GM23248 (cell line): ENCODE measurements around the gene ZNF45. TPM values are rescaled to one million over a fixed set of nuclear protein-coding genes. Genes with fewer than 3 reads are reported as not detected.

Experiments
- DNase-seq: peaks from one replicate; pipeline ENCODE4 v3.0.0-alpha.2; 2015
- H2AFZ ChIP-seq: fragments of 200-600 bp; sonication (generic); 2 replicates; pipeline ENCODE4 v1.6.1; 2016; ENCODE audit warnings: antibody characterized with exemption
- H3F3A ChIP-seq: fragments of 200-600 bp; sonication (generic); 2 replicates; pipeline ENCODE4 v1.6.1; 2016; ENCODE audit warnings: mild to moderate bottlenecking, antibody characterized with exemption, mixed run types; ENCODE audit not compliant: insufficient read depth
- H3K27ac ChIP-seq: fragments of 200-600 bp; sonication (generic); 2 replicates; pipeline ENCODE4 v1.5.1; 2016; ENCODE audit warnings: mild to moderate bottlenecking
- H3K27me3 ChIP-seq: fragments of 200-600 bp; sonication (generic); replicated peaks from 2 replicates; pipeline ENCODE4 v1.6.1; 2016; ENCODE audit warnings: mild to moderate bottlenecking; ENCODE audit not compliant: insufficient read depth
- H3K36me3 ChIP-seq: fragments of 200-600 bp; sonication (generic); 2 replicates; pipeline ENCODE4 v1.6.1; 2016; ENCODE audit warnings: low read depth, mild to moderate bottlenecking
- H3K4me1 ChIP-seq: fragments of 200-600 bp; sonication (generic); 2 replicates; pipeline ENCODE4 v1.6.1; 2016; ENCODE audit warnings: mild to moderate bottlenecking; ENCODE audit not compliant: insufficient read depth
- H3K4me2 ChIP-seq: fragments of 200-600 bp; sonication (generic); one replicate; pipeline ENCODE4 v1.6.1; 2016; ENCODE audit warnings: mild to moderate bottlenecking; ENCODE audit not compliant: unreplicated experiment
- H3K4me3 ChIP-seq: fragments of 200-600 bp; sonication (generic); 2 replicates; pipeline ENCODE4 v1.5.1; 2016; ENCODE audit warnings: mild to moderate bottlenecking
- H3K79me2 ChIP-seq: fragments of 200-600 bp; sonication (generic); 2 replicates; pipeline ENCODE4 v1.6.1; 2016; ENCODE audit warnings: mild to moderate bottlenecking; ENCODE audit not compliant: insufficient read depth
- H3K9ac ChIP-seq: fragments of 200-600 bp; sonication (generic); 2 replicates; pipeline ENCODE4 v1.6.1; 2016; ENCODE audit warnings: mild to moderate bottlenecking
- H3K9me2 ChIP-seq: fragments of 200-600 bp; sonication (generic); 2 replicates; pipeline ENCODE4 v1.6.1; 2016; ENCODE audit warnings: mixed run types, mild to moderate bottlenecking, moderate library complexity; ENCODE audit not compliant: insufficient read depth
- H3K9me3 ChIP-seq: fragments of 200-600 bp; sonication (generic); one replicate; pipeline ENCODE4 v1.6.1; 2017; ENCODE audit warnings: low read depth
- H4K20me1 ChIP-seq: fragments of 200-600 bp; sonication (generic); 2 replicates; pipeline ENCODE4 v1.6.0; 2016; ENCODE audit not compliant: insufficient read depth
- EZH2 ChIP-seq: fragments of 200-600 bp; sonication (generic); IDR thresholded peaks from 2 replicates; pipeline ENCODE4 v1.6.1; 2018; ENCODE audit warnings: antibody characterized with exemption, mild to moderate bottlenecking; ENCODE audit not compliant: insufficient read depth, poor library complexity, severe bottlenecking
- EZH2phosphoT487 ChIP-seq: fragments of 200-600 bp; sonication (generic); IDR thresholded peaks from 2 replicates; pipeline ENCODE4 v1.6.1; 2018; ENCODE audit warnings: antibody characterized with exemption, moderate library complexity, mild to moderate bottlenecking, low read depth; ENCODE audit not compliant: insufficient read depth
- WGBS, 2 experiments: methylation state at CpG; one replicate each; pipeline ENCODE4 v1.1.6; 2015 to 2017; ENCODE audit warnings: low lambda C conversion rate in 2 of 2, low coverage in 1 of 2; ENCODE audit errors: missing lambda C conversion rate in 2 of 2; 5-methylcytosine and 5-hydroxymethylcytosine counted together
- in situ Hi-C: fragments of 300-500 bp; cut with MboI; formaldehyde crosslinking; loops from 2 replicates; pipeline ENCODE4 v1.15.0; 2020
- polyA plus RNA-seq: library from polyadenylated mRNA; unstranded; fragments of >200 nt; fragmentation: Nextera tagmentation; extraction: Ambion mirVana; gene quantifications from 2 replicates; pipeline ENCODE4 v1.2.1, GENCODE V29; 2016
- total RNA-seq: library from RNA; depleted of rRNA; stranded (reverse); fragments of >200 nt; shearing (Covaris generic); gene quantifications from 2 replicates; pipeline ENCODE4 v1.2.3, GENCODE V29; 2014

Gene ZNF45
- total and polyA plus RNA-seq, 2 experiments from 2014 or later = 7.7 to 8.9 TPM

- 6 to 11% methylated on average over 5 of the region's 5 CpGs for WGBS, 2 experiments
- Histone ChIP-seq H3K36me3 (no peaks in the 10 kb centered on the region), H3F3A (no peaks in the 10 kb centered on the region), H3K4me3 (no peak overlapping the region), H3K9ac (no peak overlapping the region), H3K79me2 (no peaks in the 10 kb centered on the region), H3K27ac (no peak overlapping the region), H4K20me1 (no peaks in the 10 kb centered on the region), H2AFZ (no peak overlapping the region), H3K4me2 (no peak overlapping the region), H3K9me3 (no peaks in the 10 kb centered on the region), H3K4me1 (no peaks in the 10 kb centered on the region), H3K27me3 (no peaks in the 10 kb centered on the region), H3K9me2 (no peaks in the 10 kb centered on the region; the same call in 1 of the 2 replicates)
- in situ Hi-C loops = no loop called here
- TF ChIP-seq EZH2 (no peak), EZH2phosphoT487 (no peak)
- DNase-seq = no peak
These were observed 6.1 kb upstream of the ZNF45 start for GRCh38 chr19:43941209-43941608.

GRCh38 chr19:43940719-43941118, 5.6 kb upstream of the ZNF45 start:
- no peak overlapping the region for H3K4me3 ChIP-seq
- no peaks in the 10 kb centered on the region for H4K20me1 ChIP-seq
- no peaks in the 10 kb centered on the region; the same call in 1 of the 2 replicates for H3K9me2 ChIP-seq
- H3K27me3 ChIP-seq = no peaks in the 10 kb centered on the region
- no peak overlapping the region for H2AFZ ChIP-seq
- no peak overlapping the region for H3K27ac ChIP-seq
- no peaks in the 10 kb centered on the region for H3F3A ChIP-seq
- WGBS, 2 experiments = 39 to 44% methylated on average over 4 of the region's 4 CpGs
- H3K9me3 ChIP-seq = no peaks in the 10 kb centered on the region
- in situ Hi-C loops = no loop called here
- DNase-seq = no peak
- H3K79me2 ChIP-seq = no peaks in the 10 kb centered on the region
- TF ChIP-seq EZH2phosphoT487 = no peak
- no peak for TF ChIP-seq EZH2
- no peaks in the 10 kb centered on the region for H3K36me3 ChIP-seq
- H3K4me2 ChIP-seq = no peak overlapping the region
- H3K9ac ChIP-seq = no peak overlapping the region
- no peaks in the 10 kb centered on the region for H3K4me1 ChIP-seq

- WGBS, 2 experiments = 45 to 46% methylated on average over 3 of the region's 3 CpGs
- H3K4me1 ChIP-seq = no peaks in the 10 kb centered on the region
- H2AFZ ChIP-seq = no peak overlapping the region
- no peak overlapping the region for H3K4me3 ChIP-seq
- H4K20me1 ChIP-seq = no peaks in the 10 kb centered on the region
- H3K9me2 ChIP-seq = no peaks in the 10 kb centered on the region; the same call in 1 of the 2 replicates
- no peaks in the 10 kb centered on the region for H3K79me2 ChIP-seq
- no peak overlapping the region for H3K9ac ChIP-seq
- no peak for DNase-seq
- in situ Hi-C loops = no loop called here
- H3K9me3 ChIP-seq = no peaks in the 10 kb centered on the region
- no peaks in the 10 kb centered on the region for H3K36me3 ChIP-seq
- H3K4me2 ChIP-seq = no peak overlapping the region
- no peaks in the 10 kb centered on the region for H3K27me3 ChIP-seq
- no peak overlapping the region for H3K27ac ChIP-seq
- TF ChIP-seq EZH2phosphoT487 (no peak), EZH2 (no peak)
- 0 out of 2 replicates have a peak, but pooled peaks cover under 1% of the 10 kb centered on the region for H3F3A ChIP-seq
These were observed 4.6 kb upstream of the ZNF45 start for GRCh38 chr19:43939557-43940260.

GRCh38 chr19:43936188-43936587, 1.1 kb upstream of the ZNF45 start:
- Histone ChIP-seq H3K9me2 (no peaks in the 10 kb centered on the region; the same call in 1 of the 2 replicates), H2AFZ (peak overlapping the region; percentile 93), H3F3A (peaks cover 11% of the 10 kb centered on the region), H3K9me3 (no peaks in the 10 kb centered on the region), H3K4me2 (no peak overlapping the region), H3K4me3 (no peak overlapping the region), H4K20me1 (no peaks in the 10 kb centered on the region), H3K27ac (no peak overlapping the region), H3K9ac (no peak overlapping the region), H3K27me3 (no peaks in the 10 kb centered on the region), H3K79me2 (peaks cover 31% of the 10 kb centered on the region), H3K36me3 (peaks cover 11% of the 10 kb centered on the region), H3K4me1 (peaks cover 9% of the 10 kb centered on the region; the same call in 1 of the 2 replicates)
- in situ Hi-C loops = no loop called here
- no peak for TF ChIP-seq EZH2
- TF ChIP-seq EZH2phosphoT487 = no peak
- WGBS, 2 experiments = 76 to 77% methylated on average over 5 of the region's 5 CpGs
- DNase-seq = no peak
